Osteoblast (primary cell): Measurements from ENCODE around the gene CATSPERD. TPM values are rescaled to one million over a fixed set of nuclear protein-coding genes. Genes with fewer than 3 reads are reported as not detected.

Source experiments
- DNase-seq: peaks from one replicate; pipeline ENCODE4 v3.0.0; 2011; ENCODE audit warnings: low spot score, mixed read lengths; ENCODE audit not compliant: insufficient read length; ENCODE audit errors: missing footprints
- H2AFZ ChIP-seq: 2 replicates; pipeline ENCODE4 v1.6.0; 2011; ENCODE audit warnings: mild to moderate bottlenecking, low read length
- H3K27ac ChIP-seq: 2 replicates; pipeline ENCODE4 v1.5.1; 2011; ENCODE audit warnings: mild to moderate bottlenecking, low read depth, low read length, moderate library complexity
- H3K27me3 ChIP-seq: 2 replicates; pipeline ENCODE4 v1.6.0; 2012; ENCODE audit warnings: mild to moderate bottlenecking, control low read depth, inconsistent platforms, low read length, moderate library complexity; ENCODE audit not compliant: insufficient read depth
- H3K36me3 ChIP-seq: 2 replicates; pipeline ENCODE4 v1.5.1; 2011; ENCODE audit warnings: mild to moderate bottlenecking, low read length, control low read depth, moderate library complexity; ENCODE audit not compliant: insufficient read depth
- H3K4me1 ChIP-seq: 2 replicates; pipeline ENCODE4 v1.5.1; 2011; ENCODE audit warnings: mild to moderate bottlenecking, low read length, control low read depth, moderate library complexity; ENCODE audit not compliant: insufficient read depth
- H3K4me2 ChIP-seq: 2 replicates; pipeline ENCODE4 v1.6.0; 2011; ENCODE audit warnings: mild to moderate bottlenecking, low read length; ENCODE audit not compliant: insufficient read depth
- H3K4me3 ChIP-seq: fragments of 200-600 bp; sonication (generic); 3 replicates; pipeline ENCODE4 v1.5.1; 2012; ENCODE audit warnings: mild to moderate bottlenecking, low read length, inconsistent platforms; ENCODE audit not compliant: insufficient read depth
- H3K79me2 ChIP-seq: 2 replicates; pipeline ENCODE4 v1.6.0; 2012; ENCODE audit warnings: mild to moderate bottlenecking, low read length, control low read depth, inconsistent platforms; ENCODE audit not compliant: insufficient read depth
- H3K9me3 ChIP-seq: 2 replicates; pipeline ENCODE4 v1.5.1; 2011; ENCODE audit warnings: low read depth, low read length, control low read depth
- H4K20me1 ChIP-seq: 2 replicates; pipeline ENCODE4 v1.6.0; 2012; ENCODE audit warnings: mild to moderate bottlenecking, low read length, control low read depth; ENCODE audit not compliant: insufficient read depth
- total RNA-seq: library from RNA; depleted of rRNA; stranded (reverse); fragments of >200 nt; gene quantifications from 2 replicates; pipeline ENCODE4 v1.2.3, GENCODE V29; 2012
- TF ChIP-seq, protein P1 (sequence below): IDR thresholded peaks from 2 replicates; pipeline ENCODE4 v1.5.1; 2011; ENCODE audit warnings: mild to moderate bottlenecking, low read depth, low read length, moderate library complexity; ENCODE audit errors: extremely low read depth

CATSPERD gene
- total RNA-seq, 1 donor = under 0.01 TPM

DNA sequence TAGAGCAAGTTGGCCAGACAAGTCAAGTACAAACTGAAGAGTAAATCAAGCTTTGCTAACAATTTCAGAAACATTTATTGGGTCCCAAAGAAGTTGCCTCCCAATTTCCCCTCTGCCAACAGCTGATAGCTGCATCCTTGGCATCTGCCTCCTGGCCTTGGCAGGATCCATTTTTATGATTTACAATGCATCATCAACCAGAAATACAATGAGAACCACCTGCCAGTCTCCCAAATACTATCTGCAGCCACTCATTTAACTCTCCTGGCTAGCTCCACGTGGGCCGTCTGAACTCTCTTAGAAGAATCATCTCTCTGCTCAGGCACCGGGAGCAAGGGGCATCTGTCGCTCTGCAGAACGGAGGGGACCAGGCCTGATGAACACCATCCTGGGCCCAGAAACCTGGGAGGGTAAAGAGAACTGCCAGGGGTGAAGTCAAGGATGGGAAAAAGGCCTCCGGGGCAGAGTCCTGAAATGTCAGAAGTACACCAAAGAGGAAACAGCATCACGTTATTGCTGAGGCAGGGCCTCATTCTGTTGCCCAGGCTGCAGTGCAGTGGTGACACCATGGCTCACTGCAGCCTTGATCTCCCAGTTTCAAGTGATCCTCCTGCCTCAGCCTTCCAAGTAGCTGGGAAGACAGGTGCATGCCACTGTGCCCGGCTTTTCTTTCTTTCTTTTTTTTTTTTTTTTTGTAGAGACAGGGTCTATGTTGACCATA, 3.1 kb upstream of the CATSPERD start:
- Histone ChIP-seq H3K9me3 (no peaks in the 10 kb centered on the region), H3K79me2 (peaks cover 67% of the 10 kb centered on the region), H4K20me1 (peaks cover 15% of the 10 kb centered on the region), H2AFZ (no peak overlapping the region), H3K27me3 (no peaks in the 10 kb centered on the region), H3K27ac (peak overlapping the region; percentile 98), H3K36me3 (peaks cover 20% of the 10 kb centered on the region), H3K4me3 (peak overlapping the region; percentile 95), H3K4me1 (peaks cover 23% of the 10 kb centered on the region), H3K4me2 (peak overlapping the region; percentile 95)
- DNase-seq = peak; percentile 61
- TF ChIP-seq, protein P1, sequence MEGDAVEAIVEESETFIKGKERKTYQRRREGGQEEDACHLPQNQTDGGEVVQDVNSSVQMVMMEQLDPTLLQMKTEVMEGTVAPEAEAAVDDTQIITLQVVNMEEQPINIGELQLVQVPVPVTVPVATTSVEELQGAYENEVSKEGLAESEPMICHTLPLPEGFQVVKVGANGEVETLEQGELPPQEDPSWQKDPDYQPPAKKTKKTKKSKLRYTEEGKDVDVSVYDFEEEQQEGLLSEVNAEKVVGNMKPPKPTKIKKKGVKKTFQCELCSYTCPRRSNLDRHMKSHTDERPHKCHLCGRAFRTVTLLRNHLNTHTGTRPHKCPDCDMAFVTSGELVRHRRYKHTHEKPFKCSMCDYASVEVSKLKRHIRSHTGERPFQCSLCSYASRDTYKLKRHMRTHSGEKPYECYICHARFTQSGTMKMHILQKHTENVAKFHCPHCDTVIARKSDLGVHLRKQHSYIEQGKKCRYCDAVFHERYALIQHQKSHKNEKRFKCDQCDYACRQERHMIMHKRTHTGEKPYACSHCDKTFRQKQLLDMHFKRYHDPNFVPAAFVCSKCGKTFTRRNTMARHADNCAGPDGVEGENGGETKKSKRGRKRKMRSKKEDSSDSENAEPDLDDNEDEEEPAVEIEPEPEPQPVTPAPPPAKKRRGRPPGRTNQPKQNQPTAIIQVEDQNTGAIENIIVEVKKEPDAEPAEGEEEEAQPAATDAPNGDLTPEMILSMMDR = no peak

GRCh38 chr19:5718037-5718578, 2.3 kb upstream of the CATSPERD start:
- H3K4me2 ChIP-seq = peak overlapping the region; percentile 95
- TF ChIP-seq, protein P1 = no peak
- H3K36me3 ChIP-seq = peaks cover 13% of the 10 kb centered on the region
- H4K20me1 ChIP-seq = peaks cover 15% of the 10 kb centered on the region
- H3K4me1 ChIP-seq = peaks cover 23% of the 10 kb centered on the region
- H2AFZ ChIP-seq = no peak overlapping the region
- H3K4me3 ChIP-seq = peak overlapping the region; percentile 95
- H3K27ac ChIP-seq = peak overlapping the region; percentile 98
- DNase-seq = no peak
- no peaks in the 10 kb centered on the region for H3K27me3 ChIP-seq
- no peaks in the 10 kb centered on the region for H3K9me3 ChIP-seq
- H3K79me2 ChIP-seq = peaks cover 63% of the 10 kb centered on the region

DNA sequence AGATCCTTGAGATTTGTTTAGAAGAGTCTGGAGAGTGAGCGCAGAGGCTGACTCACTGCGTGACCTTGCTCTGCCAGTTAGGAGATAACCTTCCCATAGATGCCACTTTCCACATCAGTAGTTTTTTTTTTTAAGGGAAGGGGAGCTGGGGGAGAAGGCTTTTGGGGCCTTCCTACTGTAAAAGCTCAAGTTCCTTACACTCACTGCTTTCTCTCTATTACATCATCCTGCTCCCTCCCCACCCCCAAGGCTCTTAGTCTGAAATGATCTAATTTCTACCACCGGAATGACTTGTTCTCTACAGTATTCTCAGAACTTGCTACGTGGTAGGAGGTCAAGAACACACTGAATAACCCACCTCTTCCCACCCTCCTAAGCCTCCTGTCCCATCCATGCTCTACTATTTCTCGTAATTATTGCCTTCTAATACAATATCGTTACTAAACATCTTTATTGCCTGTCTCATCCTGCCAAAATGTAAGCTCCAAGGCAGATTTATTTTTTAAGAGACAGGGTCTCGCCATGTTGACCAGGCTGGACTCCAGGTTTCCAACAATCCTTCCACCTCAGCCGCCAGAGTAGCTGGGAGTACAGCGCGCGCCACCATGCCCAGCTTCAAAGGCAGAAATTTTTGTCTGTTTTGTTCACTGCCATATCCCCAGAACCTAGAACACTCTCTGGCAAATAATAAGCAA, 1.7 kb upstream of the CATSPERD start:
- TF ChIP-seq, protein P1 = no peak
- Histone ChIP-seq H3K4me1 (peaks cover 23% of the 10 kb centered on the region), H3K4me2 (peak overlapping the region; percentile 95), H3K36me3 (peaks cover 7% of the 10 kb centered on the region), H4K20me1 (peaks cover 15% of the 10 kb centered on the region), H3K4me3 (peak overlapping the region; percentile 95), H3K79me2 (peaks cover 57% of the 10 kb centered on the region), H3K9me3 (no peaks in the 10 kb centered on the region), H2AFZ (no peak overlapping the region), H3K27me3 (no peaks in the 10 kb centered on the region), H3K27ac (peak overlapping the region; percentile 98)
- peak; percentile 92 for DNase-seq
